HEK293 (cell line): ENCODE results near the gene DNMBP.
A peak's percentile ranks its signal among the peaks of the same experiment; 100 is the strongest.
"Not testable (repeated sequence)": the region's sequence is repeated elsewhere in the genome, so short reads cannot be mapped to it uniquely, and the experiment has no call there.

ENCODE experiments used
- CTCF ChIA-PET: fragments of 350-600 bp; formaldehyde crosslinking; extraction: SDS; loops from one replicate; lab custom pipeline; 2021; ENCODE audit warnings: antibody characterized with exemption; lab: Yijun Ruan, JAX
- POLR2A ChIA-PET: fragments of 300-600 bp; formaldehyde crosslinking; extraction: SDS; loops from one replicate; lab custom pipeline; 2020; ENCODE audit warnings: antibody characterized with exemption, inconsistent platforms; lab: Yijun Ruan, JAX
- H3K27ac ChIP-seq: fragments of 200-500 bp; sonication (Bioruptor generic); 2 replicates; pipeline ENCODE4 v1.5.1; 2014; ENCODE audit warnings: low read depth, low read length, control low read depth, inconsistent platforms; ENCODE audit errors: extremely low read depth
- H3K36me3 ChIP-seq, 2 experiments: fragments of 200-500 bp in 1 of 2; sonication (Bioruptor generic) in 1 of 2; 1 replicate in 1 of 2; 2 replicates in 1 of 2; pipeline ENCODE4 v1.5.1; 2014 to 2017; ENCODE audit warnings: inconsistent platforms in 2 of 2, low read length in 2 of 2; ENCODE audit not compliant: control insufficient read depth in 2 of 2, insufficient read depth in 1 of 2
- H3K4me1 ChIP-seq: fragments of 200-500 bp; sonication (Bioruptor generic); 2 replicates; pipeline ENCODE4 v1.5.1; 2014; ENCODE audit warnings: mild to moderate bottlenecking, low read length, inconsistent platforms; ENCODE audit not compliant: control insufficient read depth, insufficient read depth
- H3K4me3 ChIP-seq: 2 replicates; pipeline ENCODE4 v1.5.1; 2011; ENCODE audit warnings: low read depth, mild to moderate bottlenecking, control low read depth, low read length, moderate library complexity
- H3K9me3 ChIP-seq: fragments of 200-500 bp; sonication (Bioruptor generic); 2 replicates; pipeline ENCODE4 v1.5.1; 2014; ENCODE audit warnings: low read depth, low read length, inconsistent platforms; ENCODE audit not compliant: control insufficient read depth, insufficient read depth
- GLI4 ChIP-seq: fragments of 450-650 bp; formaldehyde crosslinking; IDR thresholded peaks from 2 replicates; pipeline ENCODE4 v1.5.1; 2016; ENCODE audit warnings: missing biosample characterization, missing genetic modification characterization
- HIC1 ChIP-seq: fragments of 450-650 bp; formaldehyde crosslinking; IDR thresholded peaks from 2 replicates; pipeline ENCODE4 v1.5.1; 2016; ENCODE audit warnings: missing biosample characterization, missing genetic modification characterization
- HOXA7 ChIP-seq: sonication (generic); formaldehyde crosslinking; IDR thresholded peaks from 2 replicates; pipeline ENCODE4 v1.8.1; 2022; ENCODE audit warnings: missing genetic modification reagents, borderline replicate concordance
- SCRT1 ChIP-seq: fragments of 450-650 bp; formaldehyde crosslinking; IDR thresholded peaks from 2 replicates; pipeline ENCODE4 v1.5.1; 2016; ENCODE audit warnings: missing biosample characterization, missing genetic modification characterization, borderline replicate concordance
- SCRT2 ChIP-seq: fragments of 450-650 bp; formaldehyde crosslinking; IDR thresholded peaks from 2 replicates; pipeline ENCODE4 v1.5.1; 2016; ENCODE audit warnings: missing biosample characterization, missing genetic modification characterization
- YY1 ChIP-seq: fragments of 450-650 bp; formaldehyde crosslinking; IDR thresholded peaks from 2 replicates; pipeline ENCODE4 v1.5.1; 2018; ENCODE audit warnings: missing biosample characterization, missing genetic modification characterization
- ZBTB1 ChIP-seq: fragments of 450-650 bp; formaldehyde crosslinking; IDR thresholded peaks from 2 replicates; pipeline ENCODE4 v1.5.1; 2016; ENCODE audit warnings: missing biosample characterization, missing genetic modification characterization
- ZFP37 ChIP-seq: fragments of 450-650 bp; formaldehyde crosslinking; IDR thresholded peaks from 2 replicates; pipeline ENCODE4 v1.5.1; 2016; ENCODE audit warnings: missing biosample characterization, missing genetic modification characterization
- ZNF155 ChIP-seq: fragments of 450-650 bp; formaldehyde crosslinking; IDR thresholded peaks from 2 replicates; pipeline ENCODE4 v1.5.1; 2016; ENCODE audit warnings: missing biosample characterization, missing genetic modification characterization
- ZNF433 ChIP-seq: fragments of 450-650 bp; formaldehyde crosslinking; IDR thresholded peaks from 2 replicates; pipeline ENCODE4 v1.5.1; 2016; ENCODE audit warnings: missing biosample characterization, missing genetic modification characterization, low read depth
- ZNF501 ChIP-seq: fragments of 450-650 bp; formaldehyde crosslinking; IDR thresholded peaks from 2 replicates; pipeline ENCODE4 v1.5.1; 2016; ENCODE audit warnings: missing biosample characterization, missing genetic modification characterization
- ZNF548 ChIP-seq: fragments of 450-650 bp; formaldehyde crosslinking; IDR thresholded peaks from 2 replicates; pipeline ENCODE4 v1.5.1; 2016; ENCODE audit warnings: missing biosample characterization, missing genetic modification characterization
- ZNF558 ChIP-seq: fragments of 450-650 bp; formaldehyde crosslinking; IDR thresholded peaks from 2 replicates; pipeline ENCODE4 v1.5.1; 2016; ENCODE audit warnings: missing biosample characterization, missing genetic modification characterization
- ZNF561 ChIP-seq: fragments of 450-650 bp; IDR thresholded peaks from 2 replicates; pipeline ENCODE4 v1.5.1; 2018; ENCODE audit warnings: missing biosample characterization, missing genetic modification characterization, borderline replicate concordance
- ZNF76 ChIP-seq: fragments of 450-650 bp; formaldehyde crosslinking; IDR thresholded peaks from 2 replicates; pipeline ENCODE4; 2016; ENCODE audit warnings: low read depth, missing biosample characterization, missing genetic modification characterization, borderline replicate concordance

DNMBP gene

DNA sequence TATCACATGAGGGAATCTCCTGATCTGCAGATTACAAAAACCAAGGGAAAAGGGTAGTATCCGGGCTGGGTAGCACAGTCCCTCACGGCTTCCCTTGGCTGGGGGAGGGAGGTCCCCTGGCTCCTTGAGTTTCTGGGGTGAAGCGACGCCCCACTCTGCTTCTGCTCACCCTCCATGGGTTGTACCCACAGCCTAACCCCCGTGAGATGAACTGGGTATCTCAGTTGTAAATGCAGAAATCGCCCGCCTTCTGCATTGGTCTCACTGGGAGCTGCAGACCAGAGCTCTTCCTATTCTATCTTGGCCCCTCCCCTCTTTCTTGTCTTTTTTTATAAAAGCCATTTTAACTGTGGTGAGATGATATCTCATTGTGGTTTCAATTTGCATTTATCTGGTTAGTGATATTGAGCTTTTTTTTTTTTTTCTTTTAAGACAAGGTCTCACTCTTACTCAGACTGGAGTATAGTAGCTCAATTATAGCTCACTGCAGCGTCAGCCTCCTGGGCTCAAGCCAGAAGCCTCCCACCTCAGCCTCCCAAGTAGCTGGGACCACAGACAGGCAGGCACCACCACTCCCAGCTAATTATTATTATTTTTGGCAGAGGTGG lies 139.5 kb downstream of the DNMBP start (continued):
- TF ChIP-seq HOXA7 (CRISPR knock-in tag) (no peak), ZNF155 (tag by site-specific recombination) (no peak)

- no peak for TF ChIP-seq HIC1 (tag by site-specific recombination)
- no peak for TF ChIP-seq GLI4 (tag by site-specific recombination)
- no peak for TF ChIP-seq ZBTB1 (tag by site-specific recombination)
- no peak for TF ChIP-seq ZNF76
- no peak for TF ChIP-seq ZNF558 (tag by site-specific recombination)
- no peak for TF ChIP-seq ZNF561 (tag by site-specific recombination)
- no peak for TF ChIP-seq ZNF501 (tag by site-specific recombination)
- TF ChIP-seq ZNF433 (tag by site-specific recombination), result no peak
- TF ChIP-seq ZNF548, result no peak
- Histone ChIP-seq H3K27ac (no peak overlapping the region), H3K4me1 (no peaks in the 10 kb centered on the region), H3K9me3 (no peaks in the 10 kb centered on the region), H3K36me3 (no peaks in the 10 kb centered on the region), H3K4me3 (no peak overlapping the region)
- POLR2A ChIA-PET, result interaction anchor here (0.5 to 0.6 kb wide), 3 partner anchors 10 to 429 kb away, joined by 3 to 4 read pairs (median 3); no protein-coding TSS in a partner anchor
- CTCF ChIA-PET, result interaction anchor here (0.7 to 0.9 kb wide), 3 partner anchors 17 to 176 kb away, joined by 3 to 4 read pairs (median 3); no protein-coding TSS in a partner anchor
Measured at GRCh38 chr10:99869581-99870122, 140.1 kb downstream of the DNMBP start.

DNA sequence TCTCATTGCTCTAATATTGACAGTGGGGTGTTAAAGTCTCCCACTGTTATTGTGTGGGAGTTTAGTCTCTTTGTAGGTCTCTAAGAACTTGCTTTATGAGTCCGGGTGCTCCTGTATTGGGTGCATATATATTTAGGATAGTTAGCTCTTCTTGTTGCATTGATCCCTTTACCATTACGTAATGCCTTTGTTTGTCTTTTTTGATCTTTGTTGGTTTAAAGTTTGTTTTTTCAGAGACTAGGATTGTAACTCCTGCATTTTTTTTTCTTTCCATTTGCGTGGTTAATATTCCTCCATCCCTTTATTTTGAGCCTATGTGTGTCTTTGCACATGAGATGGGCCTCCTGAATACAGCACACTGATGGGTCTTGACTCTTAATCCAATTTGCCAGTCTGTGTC lies 142.5 kb downstream of the DNMBP start:
- H3K4me1 ChIP-seq, CTCF ChIA-PET: not testable (repeated sequence)

DNA sequence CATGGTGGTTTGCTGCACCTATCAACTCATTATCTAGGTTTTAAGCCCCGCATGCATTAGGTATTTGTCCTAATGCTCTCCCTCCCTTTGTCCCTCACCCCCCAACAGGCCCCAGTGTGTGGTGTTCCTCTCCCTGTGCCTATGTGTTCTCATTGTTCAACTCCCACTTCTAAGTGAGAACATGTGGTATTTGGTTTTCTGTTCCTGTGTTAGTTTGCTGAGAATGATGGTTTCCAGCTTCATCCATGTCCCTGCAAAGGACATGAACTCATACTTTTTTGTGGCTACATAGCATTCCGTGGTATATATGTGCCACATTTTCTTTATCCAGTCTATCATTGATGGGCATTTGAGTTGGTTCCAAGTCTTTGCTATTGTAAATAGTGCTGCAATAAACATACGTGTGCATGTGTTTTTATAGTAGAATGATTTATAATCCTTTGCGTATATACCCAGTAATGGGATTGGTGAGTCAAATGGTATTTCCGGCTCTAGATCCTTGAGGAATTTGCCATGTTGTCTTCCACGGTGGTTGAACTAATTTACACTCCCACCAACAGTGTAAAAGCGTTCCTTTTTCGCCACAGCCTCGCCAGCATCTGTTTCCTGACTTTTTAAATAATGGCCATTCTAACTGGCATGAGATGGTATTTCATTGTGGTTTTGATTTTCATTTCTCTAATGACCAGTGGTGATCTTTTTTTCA lies 146.1 kb downstream of the DNMBP start:
- H3K4me1 ChIP-seq, H3K9me3 ChIP-seq, H3K36me3 ChIP-seq, H3K4me3 ChIP-seq, H3K27ac ChIP-seq, POLR2A ChIA-PET: not testable (repeated sequence)
- CTCF ChIA-PET, result interaction anchor here (0.9 to 1.0 kb wide), 2 partner anchors 18 to 182 kb away, joined by 3 to 5 read pairs; no protein-coding TSS in a partner anchor

More for the DNA sequence above, 142.5 kb downstream of the DNMBP start:
- H3K36me3 ChIP-seq, H3K9me3 ChIP-seq, H3K4me3 ChIP-seq, POLR2A ChIA-PET, H3K27ac ChIP-seq: not testable (repeated sequence)

DNA sequence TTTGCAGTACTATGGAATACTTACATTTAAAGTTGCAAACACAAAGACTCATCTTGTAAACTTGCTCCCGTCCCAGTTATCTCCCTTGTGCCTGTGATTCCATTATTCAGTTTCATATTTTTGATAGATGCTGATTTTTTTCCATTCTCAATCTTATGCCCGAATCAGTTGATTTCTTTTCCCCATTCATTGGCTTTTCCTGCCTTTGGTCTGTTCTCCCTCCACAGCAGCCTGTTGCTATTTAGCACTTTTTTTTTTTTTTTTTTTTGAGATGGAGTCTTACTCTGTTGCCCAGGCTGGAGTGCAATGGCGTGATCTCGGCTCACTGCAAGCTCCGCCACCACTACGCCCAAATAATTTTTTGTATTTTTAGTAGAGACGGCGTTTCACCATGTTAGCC lies 149.3 kb downstream of the DNMBP start:
- no peak overlapping the region for H3K4me3 ChIP-seq

More for the DNA sequence above, 149.3 kb downstream of the DNMBP start:
- no peaks in the 10 kb centered on the region for H3K4me1 ChIP-seq
- TF ChIP-seq ZFP37 (tag by site-specific recombination) (no peak), SCRT2 (tag by site-specific recombination) (peak; percentile 57), SCRT1 (tag by site-specific recombination) (peak; percentile 37; the same call in 1 of the 2 replicates), YY1 (tag by site-specific recombination) (no peak)
- no peaks in the 10 kb centered on the region for H3K36me3 ChIP-seq
- H3K9me3 ChIP-seq, result no peaks in the 10 kb centered on the region
- POLR2A ChIA-PET, result no interaction called here
- CTCF ChIA-PET, result interaction anchor here (0.6 to 17.6 kb wide), 7 partner anchors 15 to 632 kb away, joined by 3 to 264 read pairs (median 4); no protein-coding TSS in a partner anchor
- no peak overlapping the region for H3K27ac ChIP-seq
